RWPE1 (cell line): Measurements from ENCODE around the gene MMP25.

ENCODE experiments used
- CTCF ChIA-PET: fragments of 350-600 bp; sonication (Branson Sonifier 250); formaldehyde crosslinking; extraction: SDS; loops from one replicate; lab custom pipeline; 2021; lab: Yijun Ruan, JAX
- POLR2A ChIA-PET: fragments of 400-600 bp; formaldehyde crosslinking; extraction: SDS; loops from one replicate; lab custom pipeline; 2020; ENCODE audit warnings: antibody characterized with exemption; ENCODE audit not compliant: low non-redundant PET; lab: Yijun Ruan, JAX
- DNase-seq: peaks from one replicate; pipeline ENCODE4 v3.0.0; 2012; ENCODE audit warnings: low spot score
- H3K27ac ChIP-seq: fragments of 450-650 bp; 2 replicates; pipeline ENCODE4 v1.5.1; 2017
- CTCF ChIP-seq: fragments of 450-650 bp; conservative IDR thresholded peaks from 2 replicates; pipeline ENCODE4 v1.5.1; 2017; ENCODE audit warnings: low read depth, mild to moderate bottlenecking

Gene MMP25

GRCh38 chr16:3004319-3004718 is 42.0 kb upstream of the MMP25 start:
- DNase-seq = no peak
- CTCF ChIA-PET = interaction anchor here (0.6 to 3.9 kb wide), 6 partner anchors 10 to 199 kb away, joined by 3 to 19 read pairs (median 6); partner anchors contain the start of gene TNFRSF12A
- POLR2A ChIA-PET = interaction anchor here (2.1 to 3.1 kb wide), 2 partner anchors 18 to 24 kb away, joined by 6 to 48 read pairs; partner anchors contain the start of genes HCFC1R1, THOC6 and TNFRSF12A
- H3K27ac ChIP-seq = no peak overlapping the region
- TF ChIP-seq CTCF = no peak

- no peak for TF ChIP-seq CTCF
- ChIA-PET CTCF (interaction anchor here (1.7 kb wide), 1 partner anchor 9 kb away, joined by 6 read pairs; no protein-coding TSS in a partner anchor), POLR2A (interaction anchor here (2.1 to 3.1 kb wide), 2 partner anchors 17 to 23 kb away, joined by 6 to 48 read pairs; partner anchors contain the start of genes HCFC1R1, THOC6 and TNFRSF12A)
- DNase-seq = no peak
- no peak overlapping the region for H3K27ac ChIP-seq
These were observed 41.5 kb upstream of the MMP25 start for GRCh38 chr16:3004781-3005284.

- POLR2A ChIA-PET = interaction anchor here (0.6 to 1.0 kb wide), 3 partner anchors 10 to 151 kb away, joined by 3 read pairs; no protein-coding TSS in a partner anchor
- DNase-seq = no peak
- CTCF ChIA-PET = interaction anchor here (0.9 to 1.0 kb wide), 2 partner anchors 24 to 51 kb away, joined by 4 read pairs; no protein-coding TSS in a partner anchor
- TF ChIP-seq CTCF = no peak
- no peak overlapping the region for H3K27ac ChIP-seq
These were observed 39.1 kb upstream of the MMP25 start for GRCh38 chr16:3007059-3007956.

GRCh38 chr16:3007957-3008689 is 38.2 kb upstream of the MMP25 start:
- TF ChIP-seq CTCF = no peak
- H3K27ac ChIP-seq = no peak overlapping the region
- ChIA-PET POLR2A (interaction anchor here (0.6 to 1.0 kb wide), 3 partner anchors 11 to 16 kb away, joined by 3 to 5 read pairs (median 3); no protein-coding TSS in a partner anchor), CTCF (interaction anchor here (0.9 to 1.0 kb wide), 2 partner anchors 23 to 50 kb away, joined by 4 read pairs; no protein-coding TSS in a partner anchor)
- no peak for DNase-seq

GRCh38 chr16:3008690-3009037 is 37.7 kb upstream of the MMP25 start:
- POLR2A ChIA-PET = interaction anchor here (0.6 to 1.0 kb wide), 2 partner anchors 13 to 16 kb away, joined by 3 to 5 read pairs; no protein-coding TSS in a partner anchor
- no peak for DNase-seq
- CTCF ChIA-PET = no interaction called here
- TF ChIP-seq CTCF = no peak
- H3K27ac ChIP-seq = no peak overlapping the region
